ENCODE measurements around the gene ONECUT2.

DNA sequence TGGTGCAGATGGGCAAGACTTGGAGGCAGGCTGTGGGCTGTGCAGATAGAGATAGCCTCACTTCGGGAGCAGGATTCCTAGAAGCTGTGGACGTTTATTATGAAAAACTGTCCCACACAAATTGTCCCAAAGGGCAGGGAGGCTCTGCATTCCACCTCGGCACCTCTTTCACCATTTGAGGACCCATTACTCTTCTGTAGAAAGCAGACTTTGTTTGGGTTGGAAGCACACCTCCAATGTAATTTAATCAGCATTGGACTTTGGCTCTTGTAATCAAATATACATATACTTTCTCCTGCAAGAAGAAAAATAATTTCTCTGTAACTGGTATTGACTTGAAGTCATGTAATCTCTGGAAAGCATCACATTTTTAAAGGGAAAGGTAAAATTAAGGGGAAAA lies 8.5 kb downstream of the ONECUT2 start:
- no peak for TF ChIP-seq POLR2AphosphoS5 (IDR thresholded peaks at IDR 0.05; ENCODE audit: low read depth, low read length)
- TF ChIP-seq CTCF (IDR thresholded peaks at IDR 0.05) = no peak
- TF ChIP-seq, protein P1, sequence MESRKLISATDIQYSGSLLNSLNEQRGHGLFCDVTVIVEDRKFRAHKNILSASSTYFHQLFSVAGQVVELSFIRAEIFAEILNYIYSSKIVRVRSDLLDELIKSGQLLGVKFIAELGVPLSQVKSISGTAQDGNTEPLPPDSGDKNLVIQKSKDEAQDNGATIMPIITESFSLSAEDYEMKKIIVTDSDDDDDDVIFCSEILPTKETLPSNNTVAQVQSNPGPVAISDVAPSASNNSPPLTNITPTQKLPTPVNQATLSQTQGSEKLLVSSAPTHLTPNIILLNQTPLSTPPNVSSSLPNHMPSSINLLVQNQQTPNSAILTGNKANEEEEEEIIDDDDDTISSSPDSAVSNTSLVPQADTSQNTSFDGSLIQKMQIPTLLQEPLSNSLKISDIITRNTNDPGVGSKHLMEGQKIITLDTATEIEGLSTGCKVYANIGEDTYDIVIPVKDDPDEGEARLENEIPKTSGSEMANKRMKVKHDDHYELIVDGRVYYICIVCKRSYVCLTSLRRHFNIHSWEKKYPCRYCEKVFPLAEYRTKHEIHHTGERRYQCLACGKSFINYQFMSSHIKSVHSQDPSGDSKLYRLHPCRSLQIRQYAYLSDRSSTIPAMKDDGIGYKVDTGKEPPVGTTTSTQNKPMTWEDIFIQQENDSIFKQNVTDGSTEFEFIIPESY (IDR thresholded peaks at IDR 0.05; ENCODE audit: borderline replicate concordance, low read depth) = no peak
- TF ChIP-seq, protein P2, sequence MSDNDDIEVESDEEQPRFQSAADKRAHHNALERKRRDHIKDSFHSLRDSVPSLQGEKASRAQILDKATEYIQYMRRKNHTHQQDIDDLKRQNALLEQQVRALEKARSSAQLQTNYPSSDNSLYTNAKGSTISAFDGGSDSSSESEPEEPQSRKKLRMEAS (IDR thresholded peaks at IDR 0.05; ENCODE audit: low read depth) = no peak
- no peak for TF ChIP-seq USF2 (IDR thresholded peaks at IDR 0.05; ENCODE audit: borderline replicate concordance, low read depth, low read length)
- no peak for TF ChIP-seq RCOR1 (IDR thresholded peaks at IDR 0.05; ENCODE audit: low read length)
- no peak for TF ChIP-seq EP300 (IDR thresholded peaks at IDR 0.05; ENCODE audit: borderline replicate concordance in 1 of 2, low read depth in 1 of 2, low read length in 1 of 2)
- no peak for TF ChIP-seq SIN3A (IDR thresholded peaks at IDR 0.05; ENCODE audit: borderline replicate concordance, low read depth, low read length)
- no peak for TF ChIP-seq CHD2 (IDR thresholded peaks at IDR 0.05; ENCODE audit: low read length, partially characterized antibody)
- no peak for TF ChIP-seq RFX5 (IDR thresholded peaks at IDR 0.05; ENCODE audit: low read length)

Data from SK-N-SH (cell line).